GM20431 (cell line): ENCODE data around the gene LITAFD.

ENCODE experiments used
- in situ Hi-C: fragments of 300-500 bp; cut with MseI, MboI; formaldehyde crosslinking; loops from one replicate; pipeline ENCODE4 v1.15.0; 2020; ENCODE audit warnings: low sequenced_read_pairs; ENCODE audit not compliant: unreplicated experiment

The LITAFD gene

GRCh38 chr16:8855051-8855786 lies 26.9 kb upstream of the LITAFD start:
- in situ Hi-C loops = no loop called here

DNA sequence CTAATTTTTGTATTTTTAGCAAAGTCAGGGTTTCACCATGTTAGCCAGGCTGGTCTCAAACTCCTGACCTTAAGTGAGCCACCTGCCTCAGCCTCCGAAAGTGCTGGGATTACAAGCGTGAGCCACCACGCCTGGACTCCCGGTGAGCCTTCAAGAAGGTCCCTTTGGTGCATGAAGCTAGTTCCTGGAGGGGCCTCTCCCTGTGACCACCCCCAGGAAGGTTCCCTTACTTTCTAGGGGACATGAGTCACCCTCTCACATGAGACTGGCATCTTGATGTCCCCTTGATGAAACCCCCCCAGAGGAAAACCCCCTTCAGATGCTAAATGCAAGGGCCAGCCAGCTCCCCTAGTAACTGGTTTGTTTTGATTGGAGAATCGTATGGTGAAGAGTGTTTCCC lies 26.2 kb upstream of the LITAFD start:
- in situ Hi-C loops = no loop called here

DNA sequence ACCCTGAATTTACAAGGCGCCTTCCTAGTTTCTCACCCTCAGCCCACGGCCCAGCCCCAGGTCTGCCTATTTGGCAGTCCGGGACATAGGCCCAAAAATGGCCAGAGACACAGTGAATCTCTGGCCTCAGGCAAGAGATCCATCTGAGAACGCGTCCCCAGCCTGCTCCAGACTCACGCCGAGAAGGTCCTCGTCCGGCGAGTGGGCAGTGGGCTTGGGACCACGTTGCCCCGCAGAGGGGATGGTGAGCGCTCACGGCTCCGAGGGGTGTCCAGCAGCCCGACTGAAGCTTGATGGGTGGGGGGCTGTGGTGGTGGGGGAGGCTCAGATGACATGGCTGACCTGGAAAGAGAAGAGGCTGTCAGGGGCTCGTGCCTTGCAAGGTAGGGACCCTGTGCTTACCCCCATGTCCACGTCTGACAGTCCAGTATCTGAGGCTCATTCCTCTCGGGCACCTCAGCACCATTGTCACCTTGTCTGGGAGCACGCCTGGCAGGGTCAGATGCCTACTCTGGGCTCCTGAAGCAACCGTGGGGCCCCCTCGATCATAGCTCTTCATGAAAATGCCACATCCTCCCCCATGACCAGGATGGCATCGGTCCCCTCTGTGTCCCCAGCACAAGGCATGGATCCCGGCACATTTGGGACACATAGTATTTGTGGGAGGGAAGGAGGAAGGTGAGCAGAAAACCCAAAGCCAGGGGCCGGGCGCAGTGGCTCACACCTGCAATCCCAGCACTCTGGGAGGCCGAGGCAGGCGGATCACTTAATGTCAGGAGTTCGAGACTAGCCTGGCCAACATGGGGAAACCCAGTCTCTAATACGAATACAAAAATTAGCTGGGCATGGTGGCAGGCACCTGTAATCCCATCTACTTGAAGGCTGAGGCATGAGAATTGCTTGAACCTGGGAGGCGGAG lies 22.9 kb upstream of the LITAFD start:
- in situ Hi-C loops = no loop called here

DNA sequence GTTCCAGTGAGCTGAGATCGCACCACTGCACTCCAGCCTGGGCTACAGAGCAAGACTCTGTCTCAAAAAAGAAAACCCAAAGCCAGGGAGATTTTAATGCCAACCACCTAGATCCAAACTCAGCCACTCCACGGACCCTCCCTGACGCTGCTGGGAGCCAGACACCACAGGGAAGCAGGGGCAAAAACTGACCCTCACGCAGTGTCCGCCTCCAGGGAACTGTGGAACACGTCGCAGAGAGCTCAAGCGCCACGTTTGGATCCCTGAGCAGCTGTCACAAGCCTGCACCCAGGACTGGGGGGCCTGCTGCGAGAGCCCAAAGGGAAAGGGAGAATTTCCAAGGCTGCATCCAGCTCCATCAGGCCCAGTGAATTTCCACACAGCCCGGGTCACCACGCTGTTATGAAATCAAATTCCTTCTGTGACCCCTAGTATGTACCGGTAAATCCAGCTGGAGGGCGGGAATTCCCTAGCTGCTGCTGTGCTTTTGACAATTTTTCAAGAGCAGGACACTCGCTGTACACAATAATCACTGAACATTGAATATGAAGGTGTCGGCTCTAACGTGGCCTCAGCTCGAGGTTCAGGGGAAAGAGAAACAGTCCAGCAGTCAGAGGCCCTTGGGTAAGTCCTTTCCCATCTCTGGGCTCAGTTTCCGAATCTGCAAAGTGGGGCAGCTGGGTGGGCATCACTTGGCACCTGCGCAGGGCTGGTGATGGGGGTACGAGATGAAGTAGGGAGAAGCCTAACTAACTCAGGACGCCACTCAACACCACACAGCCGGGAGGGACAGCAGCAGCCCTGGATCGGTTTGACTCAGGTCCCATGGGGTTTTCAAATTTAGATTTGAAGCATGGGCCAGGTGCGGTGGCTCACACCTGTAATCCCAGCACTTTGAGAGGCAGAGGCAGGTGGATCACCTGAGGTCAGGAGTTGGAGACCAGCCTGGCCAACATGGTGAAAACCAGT lies 22.0 kb upstream of the LITAFD start:
- in situ Hi-C loops = no loop called here

DNA sequence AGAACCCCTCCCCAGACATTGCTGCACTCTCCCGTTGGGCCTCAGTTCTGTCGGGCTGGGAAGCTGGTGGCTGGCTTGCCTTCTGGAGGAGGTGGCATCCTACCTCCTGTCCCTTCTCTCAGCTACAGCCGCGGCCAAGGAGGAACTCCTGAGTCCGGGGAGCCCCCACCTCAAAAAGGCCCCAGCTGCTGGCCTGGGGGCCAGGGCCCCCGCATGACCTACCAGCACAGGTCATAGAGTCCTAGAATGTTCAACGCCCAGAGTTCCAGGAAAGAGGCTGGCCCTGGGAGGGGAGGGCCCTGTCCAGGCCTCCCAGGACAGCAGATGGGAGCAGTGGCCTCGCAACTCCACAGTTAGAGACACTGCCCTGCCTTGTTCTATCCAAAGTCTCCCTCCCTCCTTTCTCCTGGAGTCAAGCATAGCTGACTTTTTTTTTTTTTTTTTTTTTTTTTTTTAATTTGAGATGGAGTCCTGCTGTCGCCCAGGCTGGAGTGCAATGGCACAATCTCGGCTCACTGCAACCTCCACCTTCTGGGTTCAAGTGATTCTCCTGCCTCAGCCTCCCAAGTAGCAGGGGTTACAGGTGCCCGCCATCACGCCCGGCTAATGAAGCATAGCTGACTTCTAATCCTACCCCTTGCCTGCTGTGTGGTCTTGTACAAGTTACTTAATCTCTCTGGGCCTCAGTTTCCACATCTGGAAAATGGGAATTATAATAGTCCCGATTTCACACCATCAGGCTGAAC lies 20.4 kb upstream of the LITAFD start:
- in situ Hi-C loops = no loop called here

DNA sequence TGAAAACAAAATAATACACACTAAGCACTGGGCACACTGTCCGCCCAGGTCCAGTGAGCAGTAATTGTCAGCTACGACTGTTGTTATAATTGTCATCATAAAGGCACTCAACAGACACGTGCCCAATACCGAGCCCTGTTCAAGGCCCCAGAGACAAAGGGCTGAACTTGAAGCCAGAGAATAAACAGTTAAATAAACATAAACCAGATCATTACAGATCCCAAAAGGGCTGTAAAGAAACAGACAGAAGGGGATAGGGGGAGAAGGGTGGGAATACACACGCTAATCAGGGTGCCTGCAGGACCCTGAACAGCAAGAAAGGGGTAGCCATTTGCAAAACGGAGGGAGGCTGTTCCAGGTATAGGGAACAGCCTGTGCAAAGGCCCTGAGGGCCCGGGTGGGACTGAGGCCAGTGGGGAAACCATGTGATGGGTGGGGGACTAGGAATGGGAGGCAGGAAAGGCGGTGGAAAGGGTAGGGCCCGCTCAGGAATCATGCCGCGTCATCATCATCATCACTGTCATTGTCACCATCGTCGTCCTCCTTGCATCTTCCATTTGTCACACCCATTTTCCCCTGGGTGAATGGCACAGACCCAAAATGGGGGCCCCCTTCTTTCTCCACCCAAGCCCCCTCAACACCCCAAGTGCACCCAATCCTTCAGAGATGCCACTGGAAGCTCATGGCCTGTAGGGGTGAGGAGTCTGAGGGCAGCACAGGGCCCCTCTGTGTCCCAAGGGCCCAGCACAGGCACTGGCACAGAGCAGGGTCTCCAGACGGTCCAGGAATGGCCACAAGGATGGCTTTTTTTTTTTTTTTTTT lies 19.6 kb upstream of the LITAFD start:
- in situ Hi-C loops = no loop called here

DNA sequence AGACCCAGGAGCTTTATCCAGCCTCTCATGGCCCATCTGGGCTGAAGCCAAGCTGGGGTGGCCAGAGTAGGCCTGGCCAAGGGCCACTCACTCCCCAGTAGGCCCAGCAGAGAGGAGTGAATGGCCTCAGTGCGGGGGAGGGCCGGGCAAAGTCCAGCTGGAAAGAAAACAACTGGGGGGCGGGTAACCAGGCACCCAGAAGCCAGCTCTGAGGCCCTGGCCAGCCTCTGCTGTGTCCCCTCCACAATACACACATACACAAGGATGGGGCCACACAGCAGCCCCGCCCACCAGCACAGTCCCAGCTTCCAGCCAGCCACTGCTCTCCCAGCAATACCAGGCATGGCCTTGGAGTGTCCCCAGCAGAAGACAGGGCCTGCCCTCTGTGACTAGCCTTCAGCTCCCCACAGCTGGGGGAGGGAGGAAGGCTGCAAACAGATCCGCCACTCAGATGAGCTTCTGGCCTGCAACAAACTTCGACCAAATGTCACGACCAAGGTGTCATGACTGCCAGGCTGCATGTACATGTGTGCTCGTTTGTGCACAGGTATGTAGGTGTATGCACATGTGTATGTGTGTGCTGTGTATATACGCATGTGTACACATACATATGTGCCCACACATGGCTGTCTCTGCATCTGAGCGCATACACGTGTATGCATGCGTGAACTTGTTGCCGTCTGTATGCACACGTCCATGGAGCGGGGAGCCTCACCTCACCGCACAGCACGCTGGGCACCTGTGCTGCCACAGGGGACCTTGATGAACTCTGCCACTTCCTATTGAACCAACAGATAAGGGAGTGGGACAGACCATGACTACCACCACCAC lies 18.3 kb upstream of the LITAFD start:
- in situ Hi-C loops = no loop called here

GRCh38 chr16:8864480-8865110 lies 17.6 kb upstream of the LITAFD start:
- in situ Hi-C loops = no loop called here

DNA sequence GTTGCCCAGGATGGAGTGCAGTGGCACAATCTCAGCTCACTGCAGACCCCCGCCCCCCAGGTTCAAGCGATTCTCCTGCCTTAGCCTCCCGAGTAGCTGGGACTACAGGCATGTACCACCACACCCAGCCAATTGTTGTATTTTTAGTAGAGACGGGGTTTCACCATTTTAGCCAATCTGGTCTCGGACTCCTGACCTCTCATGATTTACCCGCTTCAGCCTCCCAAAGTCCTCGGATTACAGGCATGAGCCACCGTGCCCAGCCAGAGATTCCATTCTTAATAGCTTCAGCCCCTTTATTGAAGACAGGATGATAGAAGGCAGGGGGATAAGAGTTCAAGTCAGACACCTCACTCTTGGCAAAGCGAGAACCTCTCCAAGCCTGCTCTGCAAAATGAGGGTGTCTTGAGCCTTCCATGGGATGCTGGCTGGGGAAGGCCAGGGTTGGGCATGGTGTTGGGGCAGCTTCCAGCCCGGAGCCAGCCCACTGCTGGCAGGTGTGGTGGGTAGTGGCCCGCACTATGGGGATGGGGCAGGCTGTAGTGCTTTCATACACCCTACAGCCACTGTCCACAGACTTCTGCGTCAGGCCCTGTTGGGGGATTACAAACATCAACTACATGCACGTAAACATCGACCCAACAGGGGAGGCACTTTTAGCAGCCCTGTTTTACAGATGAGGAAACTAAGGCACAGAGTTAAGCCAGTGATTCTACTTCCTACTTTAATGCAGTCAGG lies 16.8 kb upstream of the LITAFD start:
- in situ Hi-C loops = no loop called here

DNA sequence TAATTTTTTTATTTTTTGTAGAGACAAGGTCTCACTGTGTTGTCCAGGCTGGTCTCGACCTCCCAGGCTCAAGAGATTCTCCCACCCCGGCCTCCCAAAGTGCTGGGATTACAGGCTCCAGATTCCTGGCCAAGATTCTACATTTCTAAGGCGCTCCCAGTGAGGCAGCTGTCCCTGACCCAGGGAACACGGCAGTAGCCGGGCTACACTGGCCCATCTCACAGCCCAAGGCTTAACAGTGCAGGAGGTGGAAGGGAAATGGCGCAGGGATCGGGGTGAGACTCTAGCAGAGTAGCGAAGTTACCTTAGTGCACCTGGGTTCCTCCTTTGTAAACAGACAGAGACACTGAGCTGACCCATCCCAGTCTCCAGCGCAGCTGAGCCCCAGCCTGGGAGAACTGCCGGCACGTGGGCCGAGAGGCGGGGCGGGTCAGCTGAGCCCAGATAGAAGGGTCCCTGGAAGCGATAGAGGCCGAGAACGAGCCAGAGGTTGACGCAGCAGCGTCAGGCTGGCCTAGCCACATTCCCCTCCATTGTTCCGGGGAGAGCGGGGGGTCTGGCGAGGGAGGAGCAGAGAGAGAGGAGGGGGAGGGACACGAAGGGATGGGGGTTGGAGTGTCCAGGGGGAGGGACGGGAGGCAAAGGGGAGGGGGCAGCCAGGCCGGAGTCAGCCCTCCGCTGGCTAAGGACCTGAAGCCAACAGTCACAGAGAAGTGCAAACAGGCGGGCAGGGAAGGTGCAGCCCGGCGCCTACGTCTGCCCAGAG lies 15.8 kb upstream of the LITAFD start:
- in situ Hi-C loops = no loop called here

GRCh38 chr16:8866884-8867215 lies 15.3 kb upstream of the LITAFD start:
- in situ Hi-C loops = no loop called here

- in situ Hi-C loops = no loop called here
Observed at GRCh38 chr16:8867216-8867931, 14.8 kb upstream of the LITAFD start.

- in situ Hi-C loops = no loop called here
Observed at GRCh38 chr16:8867932-8868415, 14.2 kb upstream of the LITAFD start.

- in situ Hi-C loops = no loop called here
Observed at GRCh38 chr16:8868416-8869211, 13.5 kb upstream of the LITAFD start, which contains the start of gene CARHSP1. CARHSP1 (minus strand) TSS chr16:8869006; CDS start chr16:8859328, 9,678 bp downstream.
